OCI-LY1 (cell line): ENCODE measurements around the gene NPHS2.

ENCODE experiments used
- H2AFZ ChIP-seq: fragments of 200-600 bp; sonication (generic), shearing (Covaris generic); 2 replicates; pipeline ENCODE4 v1.6.0; 2014; ENCODE audit warnings: antibody characterized with exemption, mild to moderate bottlenecking, low read length
- H3F3A ChIP-seq: fragments of 200-600 bp; sonication (generic), shearing (Covaris generic); 2 replicates; pipeline ENCODE4 v1.6.0; 2014; ENCODE audit warnings: mild to moderate bottlenecking, antibody characterized with exemption, low read length, moderate library complexity; ENCODE audit not compliant: insufficient read depth
- H3K27ac ChIP-seq: fragments of 200-600 bp; sonication (generic); 2 replicates; pipeline ENCODE4 v1.5.1; 2014; ENCODE audit warnings: low read length, mixed run types, mild to moderate bottlenecking, low read depth; ENCODE audit not compliant: poor library complexity, severe bottlenecking
- H3K27me3 ChIP-seq: fragments of 200-600 bp; sonication (generic); 2 replicates; pipeline ENCODE4 v1.6.0; 2014; ENCODE audit warnings: antibody characterized with exemption, mild to moderate bottlenecking, low read length, moderate library complexity; ENCODE audit not compliant: insufficient read depth
- H3K36me3 ChIP-seq: fragments of 200-600 bp; sonication (generic); 2 replicates; pipeline ENCODE4 v1.6.1; 2014; ENCODE audit warnings: mild to moderate bottlenecking, antibody characterized with exemption, low read length, moderate library complexity, mixed read lengths; ENCODE audit not compliant: insufficient read depth
- H3K4me1 ChIP-seq: fragments of 200-600 bp; sonication (generic); 2 replicates; pipeline ENCODE4 v1.5.1; 2014; ENCODE audit warnings: mild to moderate bottlenecking, low read length, moderate library complexity; ENCODE audit not compliant: insufficient read depth, severe bottlenecking
- H3K4me2 ChIP-seq: fragments of 200-600 bp; sonication (generic), shearing (Covaris generic); 2 replicates; pipeline ENCODE4 v1.6.1; 2014; ENCODE audit warnings: low read length
- H3K4me3 ChIP-seq: fragments of 200-600 bp; sonication (generic); 2 replicates; pipeline ENCODE4 v1.5.1; 2014; ENCODE audit warnings: low read length, low read depth, mild to moderate bottlenecking, mixed read lengths; ENCODE audit not compliant: poor library complexity, severe bottlenecking
- H3K79me2 ChIP-seq: fragments of 200-600 bp; shearing (Covaris generic); 2 replicates; pipeline ENCODE4 v1.6.1; 2016; ENCODE audit warnings: mixed run types, low read length, mixed read lengths; ENCODE audit not compliant: insufficient read depth
- H3K9ac ChIP-seq: fragments of 200-600 bp; sonication (generic), shearing (Covaris generic); 2 replicates; pipeline ENCODE4 v1.6.1; 2014; ENCODE audit warnings: mild to moderate bottlenecking, low read length, mixed read lengths
- H3K9me2 ChIP-seq: fragments of 200-600 bp; sonication (generic), shearing (Covaris generic); 2 replicates; pipeline ENCODE4 v1.6.1; 2014; ENCODE audit warnings: low read depth, mild to moderate bottlenecking, low read length, mixed read lengths
- H3K9me3 ChIP-seq: fragments of 200-600 bp; shearing (Covaris generic); 2 replicates; pipeline ENCODE4 v1.6.1; 2014; ENCODE audit warnings: low read length, mixed read lengths
- H4K20me1 ChIP-seq: fragments of 200-600 bp; sonication (generic), shearing (Covaris generic); 2 replicates; pipeline ENCODE4 v1.6.0; 2016; ENCODE audit warnings: mild to moderate bottlenecking, low read length; ENCODE audit not compliant: insufficient read depth
- CTCF ChIP-seq: fragments of 200-600 bp; sonication (generic), shearing (Covaris generic); IDR thresholded peaks from 2 replicates; pipeline ENCODE4 v1.5.1; 2017; ENCODE audit warnings: mild to moderate bottlenecking, antibody characterized with exemption, low read length, moderate library complexity, mixed read lengths
- EZH2 ChIP-seq: fragments of 200-600 bp; sonication (generic), shearing (Covaris generic); IDR thresholded peaks from 2 replicates; pipeline ENCODE4 v1.8.0; 2017; ENCODE audit warnings: borderline replicate concordance, mixed run types, mild to moderate bottlenecking, antibody characterized with exemption, low read length, moderate library complexity, mixed read lengths

NPHS2 gene

GRCh38 chr1:179575497-179576314, at the start of gene NPHS2:
Gene NPHS2, minus strand, starts transcription at chr1:179575948. Its CDS starts 84 bp downstream, at chr1:179575864.
- Histone ChIP-seq H2AFZ (no peak within 1 kb of the TSS), H3K27me3 (no peaks in the 10 kb centered on the region), H3K79me2 (no peaks in the 10 kb centered on the region), H3K4me1 (no peaks in the 10 kb centered on the region), H3K27ac (no peak within 1 kb of the TSS), H3K9me2 (no peaks in the 10 kb centered on the region), H3K4me3 (no peak within 1 kb of the TSS), H3K9me3 (no peaks in the 10 kb centered on the region), H3K36me3 (no peaks in the 10 kb centered on the region), H4K20me1 (no peaks in the 10 kb centered on the region), H3F3A (no peaks in the 10 kb centered on the region), H3K4me2 (no peak within 1 kb of the TSS), H3K9ac (no peak within 1 kb of the TSS)
- TF ChIP-seq EZH2 = no peak
- no peak for TF ChIP-seq CTCF

- Histone ChIP-seq H3K27me3 (no peaks in the 10 kb centered on the region), H2AFZ (no peak overlapping the region), H3K4me2 (no peak overlapping the region), H3K9ac (no peak overlapping the region), H3K9me2 (no peaks in the 10 kb centered on the region), H3K36me3 (no peaks in the 10 kb centered on the region), H3F3A (no peaks in the 10 kb centered on the region), H4K20me1 (no peaks in the 10 kb centered on the region), H3K27ac (no peak overlapping the region), H3K9me3 (no peaks in the 10 kb centered on the region), H3K79me2 (no peaks in the 10 kb centered on the region), H3K4me1 (no peaks in the 10 kb centered on the region), H3K4me3 (no peak overlapping the region)
- no peak for TF ChIP-seq CTCF
- TF ChIP-seq EZH2 = no peak
These were observed 36.6 kb upstream of the NPHS2 start for GRCh38 chr1:179612361-179612760.

GRCh38 chr1:179601093-179601492, 25.3 kb upstream of the NPHS2 start:
- H3K27me3 ChIP-seq = no peaks in the 10 kb centered on the region
- TF ChIP-seq EZH2 (no peak), CTCF (no peak)
- H3F3A ChIP-seq = no peaks in the 10 kb centered on the region
- H3K9me2 ChIP-seq = no peaks in the 10 kb centered on the region
- no peak overlapping the region for H3K4me3 ChIP-seq
- H3K4me1 ChIP-seq = no peaks in the 10 kb centered on the region
- H3K79me2 ChIP-seq = no peaks in the 10 kb centered on the region
- H3K36me3 ChIP-seq = no peaks in the 10 kb centered on the region
- H3K9me3 ChIP-seq = no peaks in the 10 kb centered on the region
- H2AFZ ChIP-seq = no peak overlapping the region
- H3K27ac ChIP-seq = no peak overlapping the region
- H3K4me2 ChIP-seq = no peak overlapping the region
- no peaks in the 10 kb centered on the region for H4K20me1 ChIP-seq
- H3K9ac ChIP-seq = no peak overlapping the region
